ENCODE measurements around the gene KLK4.

Gene KLK4, protein sequence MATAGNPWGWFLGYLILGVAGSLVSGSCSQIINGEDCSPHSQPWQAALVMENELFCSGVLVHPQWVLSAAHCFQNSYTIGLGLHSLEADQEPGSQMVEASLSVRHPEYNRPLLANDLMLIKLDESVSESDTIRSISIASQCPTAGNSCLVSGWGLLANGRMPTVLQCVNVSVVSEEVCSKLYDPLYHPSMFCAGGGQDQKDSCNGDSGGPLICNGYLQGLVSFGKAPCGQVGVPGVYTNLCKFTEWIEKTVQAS

GRCh38 chr19:50911206-50912101 is at the start of gene KLK4:
KLK4 (minus strand) TSS chr19:50911395; CDS start chr19:50910738, 657 bp downstream.
- DNase-seq (ENCODE audit: low read depth, low spot score): no peak

DNA sequence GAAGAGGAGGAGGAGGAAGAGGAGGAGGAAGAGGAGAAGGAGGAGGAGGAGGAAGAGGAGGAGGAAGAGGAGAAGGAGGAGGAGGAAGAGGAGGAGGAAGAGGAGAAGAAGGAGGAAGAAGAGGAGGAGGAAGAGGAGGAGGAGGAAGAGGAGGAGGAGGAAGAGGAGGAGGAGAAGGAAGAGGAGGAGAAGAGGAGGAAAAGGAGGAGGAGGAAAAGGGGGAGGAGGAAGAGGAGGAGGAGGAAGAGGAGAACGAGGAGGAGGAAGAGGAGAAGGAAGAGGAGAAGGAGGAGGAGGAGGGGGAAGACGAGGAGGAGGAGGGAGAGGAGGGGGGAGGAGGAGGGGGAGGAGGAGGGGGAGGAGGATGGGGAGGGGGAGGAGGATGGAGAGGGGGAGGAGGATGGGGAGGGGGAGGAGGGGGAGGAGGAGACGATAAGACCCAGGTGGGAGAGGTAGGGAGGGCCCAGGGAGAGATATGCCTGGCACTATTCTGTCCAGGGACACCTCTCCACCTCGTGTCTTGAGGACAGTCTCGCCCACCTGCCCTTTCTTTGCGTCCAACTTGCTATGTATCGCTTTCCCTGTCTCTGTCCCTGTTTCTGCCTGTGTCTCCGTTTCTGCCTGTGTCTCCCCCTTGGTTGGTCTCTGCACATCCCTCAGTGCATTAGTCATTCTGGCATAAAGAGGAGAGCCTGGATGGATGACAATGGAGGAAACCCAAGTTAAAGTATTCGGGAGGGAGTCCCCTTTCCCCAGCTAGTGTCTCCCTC is 48.7 kb upstream of the KLK4 start:
- DNase-seq (ENCODE audit: low read depth, low spot score): no peak

GRCh38 chr19:50957587-50957986 is 46.4 kb upstream of the KLK4 start:
- no peak for DNase-seq (ENCODE audit: low read depth, low spot score)

DNA sequence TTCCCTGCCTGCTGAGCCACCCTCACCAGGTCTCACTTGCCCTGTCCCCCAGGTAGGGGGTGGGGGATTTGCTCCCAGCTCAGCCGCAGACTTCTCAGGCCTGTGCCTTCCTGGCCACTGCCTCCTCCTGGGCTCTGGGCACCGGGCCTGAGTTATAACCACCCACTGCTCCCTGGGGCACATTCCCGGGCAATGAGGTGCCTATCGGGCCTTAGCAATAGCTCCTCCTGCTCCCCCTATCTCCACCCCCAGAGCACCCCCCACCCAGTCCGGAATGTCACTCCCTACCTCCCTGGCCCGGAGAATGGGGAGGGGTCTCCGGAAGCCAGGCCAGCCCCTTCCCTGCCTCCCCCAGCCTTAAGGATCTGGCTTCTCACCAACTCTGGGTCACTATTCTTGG is 41.7 kb upstream of the KLK4 start, which contains the start of gene KLK5:
KLK5 (minus strand) TSS at position 129 of the 400 bp plus-strand sequence. CDS start 381 bp downstream, outside the sequence.
- peak; percentile 16 for DNase-seq (ENCODE audit: low read depth, low spot score)

- no peak for DNase-seq (ENCODE audit: low read depth, low spot score)
Measured at GRCh38 chr19:50949861-50950260, 38.7 kb upstream of the KLK4 start.

GRCh38 chr19:50947123-50947522 is 35.9 kb upstream of the KLK4 start:
- no peak for DNase-seq (ENCODE audit: low read depth, low spot score)

DNA sequence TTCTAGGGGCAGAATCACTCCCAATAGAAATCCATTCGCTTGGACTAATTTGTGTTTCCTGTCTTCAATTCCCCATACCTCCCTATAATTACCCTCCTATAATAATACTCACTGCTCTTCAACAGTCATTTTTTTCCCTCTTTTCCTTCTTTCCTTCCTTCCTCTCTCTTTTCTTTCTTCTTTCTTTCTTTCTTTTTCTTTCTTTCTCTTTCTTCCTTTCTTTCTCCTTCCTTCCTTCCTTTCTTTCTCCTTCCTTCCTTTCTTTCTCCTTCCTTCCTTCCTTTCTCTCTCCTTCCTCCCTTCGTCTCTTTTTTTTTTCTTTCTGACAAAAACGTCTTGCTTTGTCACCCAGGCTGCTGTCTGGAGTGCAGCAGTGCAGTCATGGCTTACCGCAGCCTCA is 33.6 kb upstream of the KLK4 start:
- no peak for DNase-seq (ENCODE audit: low read depth, low spot score)

GRCh38 chr19:50943074-50943828 is 32.1 kb upstream of the KLK4 start:
- DNase-seq (ENCODE audit: low read depth, low spot score): no peak

GRCh38 chr19:50939596-50939995 is 28.4 kb upstream of the KLK4 start:
- no peak for DNase-seq (ENCODE audit: low read depth, low spot score)

GRCh38 chr19:50933640-50934039 is 22.4 kb upstream of the KLK4 start:
- DNase-seq (ENCODE audit: low read depth, low spot score): no peak

DNA sequence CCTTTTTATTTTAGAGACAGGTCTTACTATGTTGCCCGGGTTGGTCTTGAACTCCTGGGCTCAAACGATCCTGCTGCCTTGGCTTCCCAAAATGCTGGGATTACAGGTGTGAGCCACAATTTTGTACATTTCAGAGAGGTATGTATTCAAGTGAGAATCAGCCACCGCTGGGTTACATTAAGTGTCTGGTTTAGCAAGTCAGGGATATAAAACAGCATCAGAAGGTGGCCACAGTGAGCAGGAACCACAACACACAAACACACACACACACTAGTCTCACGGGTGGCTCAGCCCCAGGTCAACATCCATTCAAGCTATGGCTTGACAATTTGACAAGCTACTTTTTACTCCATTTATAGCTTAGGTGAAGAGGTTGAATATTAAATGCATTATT is 21.5 kb upstream of the KLK4 start:
- DNase-seq (ENCODE audit: low read depth, low spot score): no peak

- no peak for DNase-seq (ENCODE audit: low read depth, low spot score)
Measured at GRCh38 chr19:50932018-50932689, 21.0 kb upstream of the KLK4 start.

DNA sequence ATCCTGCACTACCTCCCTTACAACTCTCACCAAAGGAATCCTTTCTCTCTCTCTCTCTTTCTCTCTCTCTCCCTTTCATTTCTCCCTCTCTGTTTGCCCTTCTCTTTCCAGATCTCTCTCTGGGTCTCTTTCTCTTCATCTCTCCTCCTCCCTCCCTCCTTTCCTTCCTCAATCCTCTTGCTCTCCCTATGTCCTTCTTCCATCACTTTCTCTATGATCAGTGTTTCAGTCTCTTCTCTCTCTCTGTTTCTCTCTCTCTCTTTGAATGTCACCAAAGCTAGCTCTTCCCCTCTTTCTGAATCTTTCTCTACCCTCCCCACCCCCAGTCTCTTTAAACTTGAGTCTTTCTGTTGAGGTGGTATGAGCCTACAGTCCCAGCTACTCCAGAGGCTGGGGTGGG is 19.8 kb upstream of the KLK4 start:
- DNase-seq (ENCODE audit: low read depth, low spot score): no peak

DNA sequence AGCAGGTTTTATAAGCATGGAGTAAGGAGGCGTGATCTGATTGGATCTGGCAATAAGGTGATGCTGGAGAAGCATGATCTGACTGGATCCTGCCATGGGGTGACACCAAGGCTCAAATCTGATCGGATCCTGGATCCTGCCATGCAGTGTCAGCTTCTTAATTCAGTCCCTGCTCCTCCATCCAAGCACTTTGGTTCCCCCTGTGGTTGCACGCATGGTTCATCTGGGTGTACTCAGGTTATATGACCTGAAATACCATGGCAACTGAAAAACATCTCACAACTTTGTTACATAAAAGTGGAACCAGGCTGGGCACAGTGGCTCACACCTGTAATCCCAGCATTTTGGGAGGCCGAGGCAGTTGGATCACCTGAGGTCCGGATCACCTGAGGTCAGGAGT is 17.6 kb upstream of the KLK4 start:
- DNase-seq (ENCODE audit: low read depth, low spot score): no peak

- DNase-seq (ENCODE audit: low read depth, low spot score): no peak
Measured at GRCh38 chr19:50926144-50926543, 14.9 kb upstream of the KLK4 start.

DNA sequence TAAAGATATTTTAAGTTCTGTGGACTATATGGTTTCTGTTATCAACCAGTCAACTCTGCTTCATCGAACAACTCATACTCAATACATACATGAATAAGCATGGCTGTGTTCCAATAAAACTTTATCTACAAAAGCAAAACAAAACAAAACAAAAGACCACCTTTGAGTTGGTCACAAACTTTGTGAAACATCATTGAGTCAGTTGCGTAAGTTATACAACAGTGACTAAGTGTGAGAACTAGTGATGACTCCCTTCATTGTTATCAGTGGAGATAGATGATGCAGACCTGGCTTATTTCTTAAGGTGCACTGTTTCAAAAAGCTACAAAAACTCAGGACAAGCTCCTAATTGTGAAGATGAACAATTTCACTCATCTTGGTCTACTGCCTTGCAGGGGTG is 14.5 kb upstream of the KLK4 start:
- no peak for DNase-seq (ENCODE audit: low read depth, low spot score)

DNA sequence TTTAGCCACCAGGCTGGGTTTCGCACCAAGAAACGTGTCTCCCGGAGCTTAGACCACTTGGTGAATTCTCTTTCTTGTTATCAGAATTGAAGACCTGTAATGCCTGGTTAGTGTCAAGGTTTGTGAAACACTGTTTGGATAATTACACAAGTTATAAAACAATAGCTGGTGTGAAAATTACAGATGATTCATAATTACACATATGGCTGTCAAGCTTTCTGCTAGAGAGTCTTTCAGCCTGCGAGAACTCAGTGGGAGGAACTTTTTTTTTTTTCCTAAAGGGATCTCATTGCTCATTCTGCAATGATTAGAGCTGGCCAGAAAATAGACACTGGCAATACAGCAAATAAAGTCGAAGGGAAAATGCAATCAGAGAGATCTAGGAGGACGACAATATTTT is 13.4 kb upstream of the KLK4 start:
- DNase-seq (ENCODE audit: low read depth, low spot score): no peak

- DNase-seq (ENCODE audit: low read depth, low spot score): peak; percentile 84
Measured at GRCh38 chr19:50922317-50922853, 11.2 kb upstream of the KLK4 start.

- DNase-seq (ENCODE audit: low read depth, low spot score): no peak
Measured at GRCh38 chr19:50921426-50922316, 10.5 kb upstream of the KLK4 start.

GRCh38 chr19:50916069-50916468 is 4.9 kb upstream of the KLK4 start:
- no peak for DNase-seq (ENCODE audit: low read depth, low spot score)
